MCF 10A (cell line): Measurements from ENCODE around the gene CFAP97. TPM values are rescaled to one million over a fixed set of nuclear protein-coding genes. Genes with fewer than 3 reads are reported as not detected.

Source experiments
- BruUV-seq: library from RNA; stranded (reverse); fragments of 400-500 nt; replicated peaks from 2 replicates; lab custom pipeline; 2021; lab: Mats Ljungman, UMichigan
- CTCF ChIA-PET: fragments of 300-600 bp; sonication (Branson Sonifier 250); formaldehyde crosslinking; extraction: SDS; loops from one replicate; lab custom pipeline; 2021; ENCODE audit warnings: antibody characterized with exemption, inconsistent platforms; lab: Yijun Ruan, JAX
- POLR2A ChIA-PET: fragments of 300-600, 350-650 bp; sonication (Branson Sonifier 250); formaldehyde crosslinking; extraction: SDS; loops from one replicate; lab custom pipeline; 2020; ENCODE audit warnings: antibody characterized with exemption, inconsistent platforms; lab: Yijun Ruan, JAX
- DNase-seq: peaks from one replicate; pipeline ENCODE4 v3.0.0-alpha.2; 2018; ENCODE audit not compliant: unreplicated experiment
- H3K27ac Mint-ChIP-seq: one replicate; pipeline ENCODE4 v1.8.0; 2022; ENCODE audit warnings: mild to moderate bottlenecking, low read depth, mixed read lengths; ENCODE audit not compliant: unreplicated experiment
- H3K27me3 Mint-ChIP-seq: one replicate; pipeline ENCODE4 v1.8.0; 2022; ENCODE audit warnings: mixed read lengths; ENCODE audit not compliant: insufficient read depth, unreplicated experiment
- H3K36me3 Mint-ChIP-seq: one replicate; pipeline ENCODE4 v1.8.0; 2022; ENCODE audit warnings: mild to moderate bottlenecking, moderate library complexity, mixed read lengths; ENCODE audit not compliant: insufficient read depth, unreplicated experiment
- H3K4me1 Mint-ChIP-seq: one replicate; pipeline ENCODE4 v1.8.0; 2022; ENCODE audit warnings: mixed read lengths; ENCODE audit not compliant: insufficient read depth, unreplicated experiment
- H3K4me3 Mint-ChIP-seq: one replicate; pipeline ENCODE4 v1.8.0; 2022; ENCODE audit warnings: mild to moderate bottlenecking, moderate library complexity, mixed read lengths; ENCODE audit not compliant: unreplicated experiment
- H3K9me3 Mint-ChIP-seq: one replicate; pipeline ENCODE4 v1.8.0; 2022; ENCODE audit warnings: mixed read lengths; ENCODE audit not compliant: unreplicated experiment
- CTCF ChIP-seq: fragments of 200-600 bp; IDR thresholded peaks from one replicate; pipeline ENCODE4 v1.8.0; 2022; ENCODE audit warnings: antibody characterized with exemption, mild to moderate bottlenecking; ENCODE audit not compliant: unreplicated experiment
- intact Hi-C: fragments of 100-400 bp; cut with micrococcal nuclease; formaldehyde crosslinking; loops from 2 replicates; pipeline ENCODE4 v1.14.1; 2022
- total RNA-seq: library from RNA; stranded (reverse); gene quantifications from 2 replicates; pipeline ENCODE4 v1.2.3, GENCODE V29; 2022

The CFAP97 gene
- total RNA-seq, 1 experiment from 2014 or later, result 95.0 TPM

GRCh38 chr4:185142564-185142911 lies 61.3 kb downstream of the CFAP97 start:
- no peak overlapping the region for H3K27ac Mint-ChIP-seq

GRCh38 chr4:185141777-185142176 lies 62.0 kb downstream of the CFAP97 start:
- peaks cover 17% of the 10 kb centered on the region for H3K36me3 Mint-ChIP-seq
- H3K9me3 Mint-ChIP-seq, result no peaks in the 10 kb centered on the region
- no peak for DNase-seq
- peaks cover 6% of the 10 kb centered on the region for H3K4me1 Mint-ChIP-seq
- intact Hi-C loops, result no loop called here
- no peaks in the 10 kb centered on the region for H3K27me3 Mint-ChIP-seq
- ChIA-PET POLR2A (interaction anchor here (0.6 to 1.4 kb wide), 4 partner anchors 9 to 333 kb away, joined by 3 to 4 read pairs (median 4); no protein-coding TSS in a partner anchor), CTCF (interaction anchor here (0.7 to 1.2 kb wide), 2 partner anchors 41 to 137 kb away, joined by 3 read pairs; no protein-coding TSS in a partner anchor)
- TF ChIP-seq CTCF, result no peak
- BruUV-seq, result no TSS peak
- no peak overlapping the region for H3K4me3 Mint-ChIP-seq
- H3K27ac Mint-ChIP-seq, result no peak overlapping the region

More at GRCh38 chr4:185142564-185142911, 61.3 kb downstream of the CFAP97 start:
- H3K9me3 Mint-ChIP-seq, result no peaks in the 10 kb centered on the region
- peaks cover 6% of the 10 kb centered on the region for H3K4me1 Mint-ChIP-seq
- CTCF ChIA-PET, result interaction anchor here (0.6 to 1.3 kb wide), 7 partner anchors 8 to 455 kb away, joined by 3 to 6 read pairs (median 4); no protein-coding TSS in a partner anchor
- no peaks in the 10 kb centered on the region for H3K27me3 Mint-ChIP-seq
- peaks cover 20% of the 10 kb centered on the region for H3K36me3 Mint-ChIP-seq
- peak overlapping the region; percentile 87 for H3K4me3 Mint-ChIP-seq
- no peak for TF ChIP-seq CTCF
- POLR2A ChIA-PET, result interaction anchor here (0.5 to 2.3 kb wide), 10 partner anchors 8 to 327 kb away, joined by 3 to 9 read pairs (median 4); partner anchors contain the start of gene ANKRD37
- intact Hi-C loops, result no loop called here
- no TSS peak for BruUV-seq
- DNase-seq, result no peak

DNA sequence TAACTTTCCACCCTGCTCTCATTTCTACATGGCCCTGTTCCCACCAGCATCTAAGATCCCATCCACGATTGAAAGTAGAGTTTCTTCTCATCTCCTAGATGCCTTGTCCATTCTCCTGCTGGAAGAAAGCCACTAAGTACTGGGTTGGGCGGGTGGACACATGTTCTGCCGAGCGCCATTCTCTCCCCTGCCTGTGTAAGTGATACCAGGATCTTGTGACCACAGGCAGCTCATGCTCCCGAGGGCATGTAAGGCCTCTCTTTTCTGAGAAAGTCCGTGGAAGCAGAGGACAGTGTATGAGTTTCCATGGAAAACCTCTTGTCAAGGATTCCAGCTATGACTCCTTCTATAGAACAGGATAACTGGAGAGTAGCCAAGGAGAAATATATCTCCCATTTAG lies 64.1 kb downstream of the CFAP97 start:
- POLR2A ChIA-PET, result no interaction called here
- DNase-seq, result no peak
- BruUV-seq, result no TSS peak
- CTCF ChIA-PET, result interaction anchor here (1.0 kb wide), 1 partner anchor 44 kb away, joined by 3 read pairs; no protein-coding TSS in a partner anchor
- H3K36me3 Mint-ChIP-seq, result peaks cover under 1% of the 10 kb centered on the region
- H3K4me3 Mint-ChIP-seq, result no peak overlapping the region
- intact Hi-C loops, result loop anchor here (10.0 kb wide), 1 partner anchor 875 kb away; no protein-coding TSS in a partner anchor
- no peaks in the 10 kb centered on the region for H3K9me3 Mint-ChIP-seq
- no peak for TF ChIP-seq CTCF
- H3K4me1 Mint-ChIP-seq, result peaks cover 6% of the 10 kb centered on the region
- no peaks in the 10 kb centered on the region for H3K27me3 Mint-ChIP-seq
- H3K27ac Mint-ChIP-seq, result no peak overlapping the region

DNA sequence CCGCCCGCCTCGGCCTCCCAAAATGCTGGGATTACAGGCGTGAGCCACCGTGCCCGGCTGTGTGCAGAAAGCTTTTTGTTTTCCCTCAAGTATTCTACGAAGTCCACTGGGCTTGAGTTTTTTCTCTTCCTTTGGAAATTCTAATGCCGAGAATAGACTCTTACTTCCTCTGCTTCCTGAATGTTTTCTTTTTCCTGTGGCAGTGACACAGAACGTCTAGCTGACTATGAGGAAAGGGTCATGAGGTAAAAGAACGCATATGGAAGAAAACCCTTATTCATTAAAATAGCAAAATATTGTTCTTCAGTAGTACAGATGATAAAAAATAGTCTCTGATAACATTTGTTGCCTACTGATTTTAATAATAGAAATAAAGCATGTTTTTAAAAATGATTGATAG lies 65.6 kb downstream of the CFAP97 start:
- no peaks in the 10 kb centered on the region for H3K27me3 Mint-ChIP-seq
- no peak overlapping the region for H3K4me3 Mint-ChIP-seq
- no peak for DNase-seq
- H3K4me1 Mint-ChIP-seq, result no peaks in the 10 kb centered on the region
- CTCF ChIA-PET, result interaction anchor here (0.5 to 1.0 kb wide), 5 partner anchors 40 to 373 kb away, joined by 3 to 6 read pairs (median 3); no protein-coding TSS in a partner anchor
- H3K9me3 Mint-ChIP-seq, result no peaks in the 10 kb centered on the region
- no peak for TF ChIP-seq CTCF
- intact Hi-C loops, result loop anchor here (10.0 kb wide), 1 partner anchor 873 kb away; no protein-coding TSS in a partner anchor
- H3K36me3 Mint-ChIP-seq, result no peaks in the 10 kb centered on the region
- H3K27ac Mint-ChIP-seq, result no peak overlapping the region
- BruUV-seq, result no TSS peak
- POLR2A ChIA-PET, result interaction anchor here (0.6 to 0.9 kb wide), 3 partner anchors 10 to 283 kb away, joined by 3 to 4 read pairs (median 3); no protein-coding TSS in a partner anchor
